ENCODE results near the gene NEGR1.

DNA sequence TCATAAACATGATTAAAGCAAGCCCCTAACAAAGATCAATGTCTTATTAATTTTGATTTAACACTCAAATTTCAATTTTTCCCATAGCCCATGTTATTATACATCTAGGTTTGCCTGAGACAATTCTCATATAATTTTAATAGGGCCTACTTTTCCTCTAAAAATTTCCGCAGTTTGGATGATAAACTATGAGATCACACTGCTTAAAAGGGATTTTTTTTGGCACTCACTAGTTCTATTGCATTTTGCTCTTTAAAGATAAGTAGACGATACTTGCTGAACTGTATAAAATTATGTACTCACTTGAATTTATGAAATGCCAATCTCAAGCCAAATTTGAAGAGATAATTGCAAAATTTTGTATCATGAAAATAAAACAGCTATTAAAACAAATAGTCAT, 721.1 kb downstream of the NEGR1 start:
- no peak for TF ChIP-seq EZH2 (IDR thresholded peaks at IDR 0.05; ENCODE audit: borderline replicate concordance, low read depth, low read length)
- TF ChIP-seq POLR2A (conservative IDR thresholded peaks at IDR 0.05), result no peak
- TF ChIP-seq RCOR1 (IDR thresholded peaks at IDR 0.05; ENCODE audit: borderline replicate concordance in 1 of 2, low read depth in 2 of 2, low read length in 2 of 2), result no peak
- no peak for TF ChIP-seq CBFB (CRISPR knock-in tag; IDR thresholded peaks at IDR 0.05)
- TF ChIP-seq SRSF3 (IDR thresholded peaks at IDR 0.05; ENCODE audit: insufficient read depth, low read length), result no peak
- TF ChIP-seq FOXA1 (IDR thresholded peaks at IDR 0.05; ENCODE audit: borderline replicate concordance), result no peak
- no peak for TF ChIP-seq MTA3 (IDR thresholded peaks at IDR 0.05; ENCODE audit: borderline replicate concordance)
- TF ChIP-seq KDM1A (IDR thresholded peaks at IDR 0.05), result no peak
- no peak for TF ChIP-seq CREB1 (IDR thresholded peaks at IDR 0.05)
- no peak for TF ChIP-seq CREB1 (CRISPR knock-in tag; IDR thresholded peaks at IDR 0.05)
- TF ChIP-seq NFATC3 (IDR thresholded peaks at IDR 0.05), result no peak
- TF ChIP-seq ZBTB26 (CRISPR knock-in tag; IDR thresholded peaks at IDR 0.05), result no peak
- TF ChIP-seq, protein P1, sequence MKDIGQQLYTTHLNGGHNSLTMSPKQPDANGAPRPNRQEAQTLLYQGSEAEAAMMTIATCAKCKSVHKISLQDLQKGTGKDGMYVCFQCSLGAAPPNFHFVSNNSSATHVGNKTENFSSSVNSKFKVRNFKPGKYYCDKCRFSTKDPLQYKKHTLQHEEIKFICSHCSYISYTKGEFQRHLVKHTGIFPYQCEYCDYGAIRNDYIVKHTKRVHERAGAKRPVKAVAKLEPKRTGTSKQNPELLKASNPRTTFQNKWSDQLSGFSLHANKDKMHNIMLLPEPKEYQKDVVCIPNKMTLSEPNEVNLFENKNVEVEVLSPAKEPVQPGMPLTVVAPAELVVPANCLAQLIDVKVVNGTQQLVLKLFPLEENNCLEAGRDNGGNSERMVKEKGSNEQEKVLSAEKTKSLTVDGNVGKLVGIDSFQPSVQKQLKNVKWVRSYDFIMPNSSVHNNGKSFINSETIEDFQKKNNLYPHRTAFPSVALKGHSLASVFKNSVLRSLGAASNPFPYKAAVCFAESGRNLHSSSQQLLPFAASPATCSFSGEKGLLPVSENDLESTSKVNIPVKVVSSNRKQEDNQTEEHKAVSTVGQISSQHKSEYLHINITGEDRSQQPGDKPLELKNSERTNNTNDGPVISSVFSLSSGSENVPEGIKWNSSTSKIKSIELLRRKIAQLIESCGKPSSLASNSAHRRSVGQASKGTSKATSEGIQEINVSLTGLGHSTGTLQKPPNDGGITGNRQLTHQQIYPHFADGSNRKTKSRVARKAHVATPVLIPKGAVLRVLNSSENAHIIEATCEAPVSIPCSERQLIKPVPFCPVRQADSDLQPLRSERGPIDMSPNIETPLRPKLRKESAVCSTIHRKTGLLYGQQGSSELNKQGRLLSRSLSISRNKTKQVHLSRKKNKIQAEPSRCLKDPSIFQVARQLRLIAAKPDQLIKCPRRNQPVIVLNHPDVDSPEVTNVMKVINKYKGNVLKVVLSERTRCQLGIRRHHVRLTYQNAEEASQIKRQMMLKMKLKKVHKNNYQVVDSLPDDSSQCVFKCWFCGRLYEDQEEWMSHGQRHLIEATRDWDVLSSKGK (CRISPR knock-in tag; IDR thresholded peaks at IDR 0.05), result no peak
